ENCODE results near the gene FEV. TPM values are rescaled to one million over a fixed set of nuclear protein-coding genes. Genes with fewer than 3 reads are reported as not detected.

Gene FEV
- total RNA-seq, 1 donor from 2014 or later, result not detected

Small RNA genes lying within 50 kb of the gene (small RNA-seq; reads per million reads assigned to genes)
- gene MIR375 (ENCODE audit: low replicate concordance), result 70.6 reads per million, percentile 96 among the genes with 10 or more reads in this experiment

Other genes starting within 250 kb of the FEV start
- 10.8 TPM for gene CYP27A1, start 203.0 kb downstream of the FEV start, total RNA-seq
- gene PRKAG3, start 153.4 kb downstream of the FEV start, total RNA-seq, result 2.5 TPM
- gene WNT6, start 125.4 kb downstream of the FEV start, total RNA-seq, result 1.7 TPM
- gene WNT10A, start 104.3 kb downstream of the FEV start, total RNA-seq, result 5.7 TPM
- gene CDK5R2, start 25.5 kb downstream of the FEV start, total RNA-seq, result not detected
- gene CRYBA2, start 8.2 kb upstream of the FEV start, total RNA-seq, result not detected
- not detected for gene CFAP65, start 56.3 kb upstream of the FEV start, total RNA-seq
- gene IHH, start 75.7 kb upstream of the FEV start, total RNA-seq, result 0.10 TPM
- 10.7 TPM for gene NHEJ1, start 175.6 kb upstream of the FEV start, total RNA-seq
- gene SLC23A3, start 184.8 kb upstream of the FEV start, total RNA-seq, result 1.5 TPM
- gene CNPPD1, start 191.7 kb upstream of the FEV start, total RNA-seq, result 24.1 TPM
- gene RETREG2, start 193.1 kb upstream of the FEV start, total RNA-seq, result 31.2 TPM
- 14.1 TPM for gene ZFAND2B, start 221.6 kb upstream of the FEV start, total RNA-seq
- gene ABCB6, start 233.8 kb upstream of the FEV start, total RNA-seq, result 23.8 TPM
- gene ATG9A, start 244.5 kb upstream of the FEV start, total RNA-seq, result 24.7 TPM
- gene ANKZF1, start 244.6 kb upstream of the FEV start, total RNA-seq, result 41.6 TPM

Measured in skin of body (tissue), 2 donors.